Measurements from ENCODE around the gene GDPD5.

GDPD5 gene

DNA sequence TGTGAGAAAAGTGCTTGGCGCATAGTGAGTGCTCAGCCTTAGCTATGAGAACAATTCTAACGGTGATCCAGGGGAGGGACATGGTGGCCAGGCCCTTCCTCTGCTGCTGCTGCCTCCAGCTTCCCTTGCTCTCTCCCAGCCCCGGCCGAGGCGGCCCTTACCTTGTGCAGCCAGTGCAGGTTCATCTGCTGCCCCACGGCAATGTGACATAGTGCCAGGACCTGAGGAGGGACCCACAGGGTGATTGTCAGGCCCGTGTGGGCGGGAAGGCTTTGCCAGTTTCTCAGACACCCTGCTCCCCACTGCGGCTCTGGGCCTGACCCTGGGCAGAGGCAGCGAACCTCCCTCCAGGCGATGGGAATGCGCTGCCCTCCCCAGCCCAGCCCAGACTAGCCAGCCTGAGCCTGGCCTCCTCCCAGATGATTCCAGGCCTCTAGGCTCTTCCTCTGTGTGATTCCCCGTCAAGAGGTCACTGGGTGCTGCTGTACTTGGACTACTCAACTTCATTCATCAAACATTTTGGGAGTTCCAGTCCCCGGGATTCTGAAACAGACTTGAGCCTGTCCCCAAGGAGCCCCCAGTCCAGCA, 69.1 kb downstream of the GDPD5 start:
- ChIA-PET CTCF (interaction anchor here (4.9 kb wide), 1 partner anchor 12 kb away, joined by 35 read pairs; no protein-coding TSS in a partner anchor), POLR2A (no interaction called here)
- TF ChIP-seq, protein P1, sequence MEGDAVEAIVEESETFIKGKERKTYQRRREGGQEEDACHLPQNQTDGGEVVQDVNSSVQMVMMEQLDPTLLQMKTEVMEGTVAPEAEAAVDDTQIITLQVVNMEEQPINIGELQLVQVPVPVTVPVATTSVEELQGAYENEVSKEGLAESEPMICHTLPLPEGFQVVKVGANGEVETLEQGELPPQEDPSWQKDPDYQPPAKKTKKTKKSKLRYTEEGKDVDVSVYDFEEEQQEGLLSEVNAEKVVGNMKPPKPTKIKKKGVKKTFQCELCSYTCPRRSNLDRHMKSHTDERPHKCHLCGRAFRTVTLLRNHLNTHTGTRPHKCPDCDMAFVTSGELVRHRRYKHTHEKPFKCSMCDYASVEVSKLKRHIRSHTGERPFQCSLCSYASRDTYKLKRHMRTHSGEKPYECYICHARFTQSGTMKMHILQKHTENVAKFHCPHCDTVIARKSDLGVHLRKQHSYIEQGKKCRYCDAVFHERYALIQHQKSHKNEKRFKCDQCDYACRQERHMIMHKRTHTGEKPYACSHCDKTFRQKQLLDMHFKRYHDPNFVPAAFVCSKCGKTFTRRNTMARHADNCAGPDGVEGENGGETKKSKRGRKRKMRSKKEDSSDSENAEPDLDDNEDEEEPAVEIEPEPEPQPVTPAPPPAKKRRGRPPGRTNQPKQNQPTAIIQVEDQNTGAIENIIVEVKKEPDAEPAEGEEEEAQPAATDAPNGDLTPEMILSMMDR (IDR thresholded peaks at IDR 0.05; ENCODE audit: control extremely low read depth, extremely low read depth, low read depth, missing control alignments) = no peak
- DNase-seq (ENCODE audit: extremely low spot score) = no peak

DNA sequence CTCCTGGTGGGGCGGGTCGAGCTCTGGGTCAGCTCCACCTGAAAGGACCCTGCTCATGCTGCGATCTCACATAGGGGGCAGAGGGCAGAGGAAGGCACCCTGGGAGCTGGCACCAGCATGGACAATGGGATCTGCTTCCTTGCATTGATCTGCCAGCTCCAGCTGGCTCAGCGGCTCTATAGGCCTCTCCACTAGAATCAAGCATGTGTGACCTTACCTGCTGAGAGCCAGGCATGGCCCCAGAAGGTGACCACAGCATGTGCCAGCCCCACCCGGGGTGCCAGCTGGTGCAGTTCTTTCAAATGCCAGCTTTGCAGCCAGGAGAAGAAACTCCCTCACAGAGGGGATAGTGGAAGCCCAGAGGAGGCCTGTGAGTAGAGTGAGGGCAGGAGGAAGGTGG, 70.8 kb downstream of the GDPD5 start:
- DNase-seq (ENCODE audit: extremely low spot score) = no peak
- ChIA-PET CTCF (interaction anchor here (1.1 to 4.9 kb wide), 4 partner anchors 10 to 77 kb away, joined by 3 to 35 read pairs (median 4); no protein-coding TSS in a partner anchor), POLR2A (no interaction called here)
- TF ChIP-seq, protein P1 (IDR thresholded peaks at IDR 0.05; ENCODE audit: control extremely low read depth, extremely low read depth, low read depth, missing control alignments) = no peak

DNA sequence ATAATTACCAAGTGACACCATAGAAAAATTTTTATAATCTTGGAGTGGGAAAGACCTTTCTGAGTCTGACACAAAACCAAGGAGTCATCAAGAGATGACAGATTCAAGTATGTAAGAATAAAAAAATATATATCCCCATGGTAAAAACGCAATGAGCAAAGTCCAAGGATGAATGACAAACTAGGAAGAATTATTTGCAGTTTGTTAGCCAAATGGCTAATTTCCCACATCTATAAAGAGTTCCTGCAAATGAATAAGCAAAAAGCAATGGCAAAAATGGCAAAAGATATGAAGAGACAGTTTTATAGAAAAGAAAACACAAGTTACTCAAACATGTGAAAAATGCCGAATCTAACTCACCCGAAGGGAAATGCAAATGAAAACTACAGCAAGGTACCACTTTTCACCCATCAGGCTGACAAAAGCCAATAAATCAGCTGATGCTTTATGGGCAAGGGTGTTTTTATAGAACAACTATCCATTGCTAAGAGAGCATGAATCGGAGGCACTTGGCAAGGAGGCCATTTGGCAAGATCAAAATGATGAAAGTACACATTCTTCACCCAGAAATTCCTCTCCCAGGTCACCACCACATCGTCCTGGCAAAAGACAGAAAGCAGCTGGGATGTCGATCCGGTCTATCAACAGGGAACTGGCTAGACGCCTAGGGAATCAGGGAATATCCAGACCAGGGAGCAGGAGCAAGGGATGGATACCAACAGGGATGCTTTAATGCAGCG, 71.7 kb downstream of the GDPD5 start:
- TF ChIP-seq, protein P1 (IDR thresholded peaks at IDR 0.05; ENCODE audit: control extremely low read depth, extremely low read depth, low read depth, missing control alignments) = no peak
- ChIA-PET POLR2A (no interaction called here), CTCF (interaction anchor here (1.0 to 4.9 kb wide), 3 partner anchors 9 to 78 kb away, joined by 3 to 35 read pairs (median 3); no protein-coding TSS in a partner anchor)
- no peak for DNase-seq (ENCODE audit: extremely low spot score)

DNA sequence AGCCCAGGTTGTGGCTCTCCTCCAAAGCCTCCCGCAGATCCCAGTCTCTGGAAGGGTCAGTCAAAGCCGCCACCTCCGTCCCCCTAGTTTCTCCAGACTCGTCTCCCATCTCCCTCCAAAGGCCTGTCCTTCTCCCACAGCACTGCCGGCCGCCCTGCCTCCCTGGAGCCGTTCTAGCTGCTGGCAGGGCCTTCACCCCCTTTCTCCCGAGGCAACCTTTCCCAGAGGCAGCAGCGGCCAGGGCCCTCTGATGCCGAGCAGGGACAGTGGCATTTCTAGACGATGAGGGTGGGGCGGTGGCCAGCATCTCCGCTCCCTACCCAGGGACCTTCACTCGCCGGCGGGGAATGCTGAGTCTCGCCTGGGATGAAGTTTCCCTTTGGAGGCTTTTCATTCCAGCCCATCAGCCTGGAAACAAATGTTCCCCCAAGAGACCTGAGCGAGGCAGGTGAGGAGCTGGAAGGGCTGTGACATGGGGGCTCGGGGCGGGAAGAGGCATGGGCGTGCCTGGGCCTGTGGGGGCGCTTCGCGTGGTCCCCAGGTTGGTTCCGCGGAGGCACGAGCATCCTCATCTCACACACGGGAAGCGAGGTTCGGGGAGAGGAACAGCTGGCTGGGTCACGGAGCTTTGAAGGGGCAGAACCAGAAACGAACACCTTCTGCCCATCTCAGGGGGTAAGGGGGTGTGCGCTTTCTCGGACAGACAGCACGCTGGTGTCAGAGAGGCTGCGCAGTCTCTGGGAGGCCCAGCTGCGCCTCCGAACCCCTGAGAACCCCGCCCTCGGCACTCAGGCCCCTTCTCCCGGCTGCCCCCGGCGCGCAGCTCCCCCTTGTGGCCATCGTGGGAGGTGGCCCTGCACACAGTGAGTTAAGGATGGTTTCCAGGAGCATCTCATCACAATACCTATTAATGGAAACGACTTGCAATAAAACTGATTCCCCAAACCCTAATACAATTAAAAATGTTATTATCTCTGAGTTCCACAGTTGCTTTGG, 74.6 kb downstream of the GDPD5 start:
- ChIA-PET CTCF (interaction anchor here (0.9 to 2.5 kb wide), 5 partner anchors 14 to 147 kb away, joined by 3 to 6 read pairs (median 4); no protein-coding TSS in a partner anchor), POLR2A (no interaction called here)
- TF ChIP-seq, protein P1 (IDR thresholded peaks at IDR 0.05; ENCODE audit: control extremely low read depth, extremely low read depth, low read depth, missing control alignments) = peak; percentile 25
- peak; percentile 46 for DNase-seq (ENCODE audit: extremely low spot score)

DNA sequence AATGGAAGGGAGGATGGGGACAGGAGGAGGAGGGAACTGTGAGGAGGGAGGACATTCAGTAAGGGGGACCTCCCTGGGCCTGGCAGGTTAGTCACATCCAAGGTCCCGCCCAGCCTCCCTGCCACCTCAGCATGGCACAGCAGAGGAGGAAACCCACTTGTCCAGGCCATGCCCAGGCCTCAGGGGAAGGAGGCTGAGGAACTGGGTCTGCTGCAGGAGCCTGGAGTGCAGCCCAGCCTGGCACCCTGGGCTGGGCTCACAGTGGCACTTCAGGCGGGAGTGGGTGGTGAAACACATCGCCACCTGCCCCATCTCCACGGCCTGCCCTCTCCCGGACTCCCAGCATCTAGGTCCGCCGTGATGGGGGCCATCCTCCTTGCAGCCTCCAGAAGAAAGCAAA, 75.5 kb downstream of the GDPD5 start:
- no peak for DNase-seq (ENCODE audit: extremely low spot score)
- CTCF ChIA-PET = interaction anchor here (1.3 to 2.2 kb wide), 2 partner anchors 22 to 82 kb away, joined by 3 to 4 read pairs; no protein-coding TSS in a partner anchor
- TF ChIP-seq, protein P1 (IDR thresholded peaks at IDR 0.05; ENCODE audit: control extremely low read depth, extremely low read depth, low read depth, missing control alignments) = no peak
- POLR2A ChIA-PET = no interaction called here

DNA sequence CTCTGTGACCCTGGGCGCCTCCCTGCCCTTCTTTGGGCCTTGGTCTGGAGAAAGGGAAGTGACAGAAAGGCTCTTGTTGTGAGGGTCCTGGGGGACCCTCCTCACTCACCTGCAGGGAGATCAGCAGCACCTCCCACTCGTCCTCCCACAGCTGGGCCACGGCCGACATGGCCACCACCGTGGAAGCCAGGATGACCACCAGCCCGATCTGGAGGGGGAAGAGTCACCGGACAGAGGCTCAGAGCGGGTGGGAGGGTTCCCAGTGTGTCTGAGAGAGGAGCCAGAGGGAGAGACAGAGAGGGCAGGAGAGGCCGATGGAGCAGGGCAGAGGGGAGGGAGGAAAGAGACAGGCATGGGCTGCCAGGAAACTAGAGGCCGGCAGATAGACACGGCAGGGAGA, 76.0 kb downstream of the GDPD5 start:
- CTCF ChIA-PET = interaction anchor here (1.5 kb wide), 1 partner anchor 82 kb away, joined by 7 read pairs; no protein-coding TSS in a partner anchor

More for the DNA sequence above, 76.0 kb downstream of the GDPD5 start:
- POLR2A ChIA-PET = no interaction called here
- TF ChIP-seq, protein P1 (IDR thresholded peaks at IDR 0.05; ENCODE audit: control extremely low read depth, extremely low read depth, low read depth, missing control alignments) = no peak
- DNase-seq (ENCODE audit: extremely low spot score) = no peak
